CD14-positive monocyte (primary cell): ENCODE measurements around the gene AGBL5. TPM values are rescaled to one million over a fixed set of nuclear protein-coding genes. Genes with fewer than 3 reads are reported as not detected.

ENCODE experiments used
- DNase-seq, 3 donors: peaks; one replicate each; pipeline ENCODE4 v3.0.0-alpha.2; 2011 to 2022
- H2AFZ ChIP-seq: 2 replicates; pipeline ENCODE4 v1.6.0; 2012; ENCODE audit warnings: mild to moderate bottlenecking, low read depth, low read length, inconsistent platforms; ENCODE audit not compliant: insufficient read depth, poor library complexity, severe bottlenecking
- H3K27ac ChIP-seq, 2 donors: 1 replicate in 1 of 2; 2 replicates in 1 of 2; pipeline ENCODE4 v1.5.1; 2012 to 2013; ENCODE audit warnings: low read length in 2 of 2, control low read depth in 1 of 2, inconsistent platforms in 1 of 2, low read depth in 1 of 2, mild to moderate bottlenecking in 1 of 2
- H3K27me3 ChIP-seq, 2 donors: one replicate each; pipeline versions ENCODE4 v1.6.0 to v1.6.1; 2011 to 2013; ENCODE audit warnings: low read length in 2 of 2; ENCODE audit not compliant: control insufficient read depth in 2 of 2, insufficient read depth in 2 of 2
- H3K36me3 ChIP-seq, 2 donors: replicated peaks in 1 of 2; 1 replicate in 1 of 2; 2 replicates in 1 of 2; pipeline versions ENCODE4 v1.5.1 to v1.6.1; 2012 to 2013; ENCODE audit warnings: low read length in 2 of 2, control low read depth in 1 of 2, inconsistent platforms in 1 of 2, mild to moderate bottlenecking in 1 of 2; ENCODE audit not compliant: insufficient read depth in 2 of 2, control insufficient read depth in 1 of 2
- H3K4me1 ChIP-seq, 2 donors: 1 replicate in 1 of 2; 2 replicates in 1 of 2; pipeline versions ENCODE4 v1.5.1 to v1.6.1; 2012 to 2013; ENCODE audit warnings: low read length in 2 of 2, control low read depth in 1 of 2, inconsistent platforms in 1 of 2, mild to moderate bottlenecking in 1 of 2, moderate library complexity in 1 of 2; ENCODE audit not compliant: insufficient read depth in 2 of 2, control insufficient read depth in 1 of 2
- H3K4me2 ChIP-seq: replicated peaks from 2 replicates; pipeline ENCODE3; 2012; ENCODE audit warnings: low read length, moderate library complexity, mild to moderate bottlenecking; ENCODE audit not compliant: poor library complexity, severe bottlenecking; ENCODE audit errors: extremely low read depth
- H3K4me3 ChIP-seq, 3 experiments: fragments of 200-600 bp in 1 of 3; sonication (generic) in 1 of 3; replicated peaks in 1 of 3; 1 replicate in 2 of 3; 2 replicates in 1 of 3; pipeline ENCODE4 v1.5.1; 2011 to 2013; ENCODE audit warnings: low read length in 3 of 3, mild to moderate bottlenecking in 3 of 3, control low read depth in 2 of 3, low read depth in 2 of 3, inconsistent platforms in 1 of 3, moderate library complexity in 1 of 3
- H3K79me2 ChIP-seq: 2 replicates; pipeline ENCODE4 v1.6.0; 2012; ENCODE audit warnings: mild to moderate bottlenecking, control low read depth, inconsistent platforms, low read length, moderate library complexity; ENCODE audit not compliant: insufficient read depth
- H3K9ac ChIP-seq: 2 replicates; pipeline ENCODE4 v1.6.0; 2017; ENCODE audit warnings: low read length, mild to moderate bottlenecking; ENCODE audit not compliant: insufficient read depth, poor library complexity, severe bottlenecking
- H3K9me3 ChIP-seq, 2 donors: replicated peaks in 1 of 2; 1 replicate in 1 of 2; 2 replicates in 1 of 2; pipeline versions ENCODE4 v1.5.1 to v1.6.1; 2012 to 2013; ENCODE audit warnings: low read length in 2 of 2, control low read depth in 1 of 2; ENCODE audit not compliant: control insufficient read depth in 1 of 2, insufficient read depth in 1 of 2
- H4K20me1 ChIP-seq: 2 replicates; pipeline ENCODE4 v1.6.0; 2012; ENCODE audit warnings: mild to moderate bottlenecking, low read length, control low read depth, moderate library complexity; ENCODE audit not compliant: insufficient read depth
- H3K27ac Mint-ChIP-seq, 7 donors: one replicate each; pipeline ENCODE4 v1.8.0; 2020; ENCODE audit warnings: mild to moderate bottlenecking in 7 of 7, mixed read lengths in 7 of 7, moderate library complexity in 6 of 7, inconsistent platforms in 2 of 7
- H3K27me3 Mint-ChIP-seq, 3 donors: one replicate each; pipeline ENCODE4 v1.8.0; 2021 to 2022; ENCODE audit warnings: low read depth in 3 of 3, mild to moderate bottlenecking in 3 of 3, mixed read lengths in 3 of 3, moderate library complexity in 3 of 3, inconsistent platforms in 1 of 3
- H3K36me3 Mint-ChIP-seq, 2 donors: one replicate each; pipeline ENCODE4 v1.8.0; 2020; ENCODE audit warnings: mixed read lengths in 2 of 2, inconsistent platforms in 1 of 2, mild to moderate bottlenecking in 1 of 2
- H3K4me1 Mint-ChIP-seq: one replicate; pipeline ENCODE4 v1.8.0; 2020; ENCODE audit warnings: mild to moderate bottlenecking, mixed read lengths
- H3K4me3 Mint-ChIP-seq, 2 donors: one replicate each; pipeline ENCODE4 v1.8.0; 2020; ENCODE audit warnings: mild to moderate bottlenecking in 2 of 2, mixed read lengths in 2 of 2, moderate library complexity in 1 of 2
- H3K9me3 Mint-ChIP-seq, 7 donors: one replicate each; pipeline ENCODE4 v1.8.0; 2020 to 2022; ENCODE audit warnings: mixed read lengths in 7 of 7, mild to moderate bottlenecking in 6 of 7, moderate library complexity in 6 of 7, inconsistent platforms in 2 of 7
- CTCF ChIP-seq: fragments of 200-600 bp; IDR thresholded peaks from one replicate; pipeline ENCODE4 v1.8.0; 2022; ENCODE audit warnings: antibody characterized with exemption, mild to moderate bottlenecking
- WGBS: methylation state at CpG from one replicate; pipeline ENCODE4 v1.1.5; 2013; ENCODE audit warnings: missing lambda C conversion rate; ENCODE audit not compliant: insufficient coverage; 5-methylcytosine and 5-hydroxymethylcytosine counted together
- intact Hi-C, 2 donors: fragments of 100-400 bp; cut with micrococcal nuclease; formaldehyde crosslinking; loops; one replicate each; pipeline versions ENCODE4 v1.15.0 to v1.15.1; 2023
- polyA plus RNA-seq, 3 donors: library from polyadenylated mRNA; depleted of rRNA in 1 of 3; unstranded in 2 of 3; stranded (reverse) in 1 of 3; fragments of 300-500 nt in 2 of 3; fragments of >200 nt in 1 of 3; fragmentation: Illumina TruSeq in 2 of 3; gene quantifications; 1 replicate in 2 of 3; 2 replicates in 1 of 3; pipeline ENCODE4 v1.2.3, GENCODE V29; 2012 to 2021

Gene AGBL5
- polyA plus RNA-seq, 3 donors = 4.4 to 4.8 (median 4.6) TPM

- Histone ChIP-seq H3K79me2 (no peaks in the 10 kb centered on the region), H2AFZ (no peak overlapping the region), H3K4me2 (no peak overlapping the region), H4K20me1 (no peaks in the 10 kb centered on the region), H3K9me3 (no peaks in the 10 kb centered on the region), H3K9ac (no peak overlapping the region), H3K4me3 (no peak overlapping the region), H3K27ac (no peak overlapping the region), H3K4me1 (no peaks in the 10 kb centered on the region), H3K27me3 (no peaks in the 10 kb centered on the region), H3K36me3 (peaks cover 6 to 53% of the 10 kb centered on the region in 2 donors)
- TF ChIP-seq CTCF = no peak
- Mint-ChIP-seq H3K4me1 (no peaks in the 10 kb centered on the region), H3K27me3 (peaks cover 0 to 5% (median 2%) of the 10 kb centered on the region in 3 donors), H3K36me3 (peaks cover 28 to 45% of the 10 kb centered on the region in 2 donors), H3K4me3 (no peak overlapping the region), H3K9me3 (peaks cover 0 to 2% (median 0%) of the 10 kb centered on the region in 7 donors), H3K27ac (no peak overlapping the region)
- 97% methylated on average over 4 of the region's 7 CpGs for WGBS
- intact Hi-C loops = no loop called here
- no peak for DNase-seq
Measured at GRCh38 chr2:27023740-27024139, 27.7 kb upstream of the AGBL5 start.

- no peak overlapping the region for H2AFZ ChIP-seq
- H4K20me1 ChIP-seq = no peaks in the 10 kb centered on the region
- no peaks in the 10 kb centered on the region for H3K4me1 Mint-ChIP-seq
- H3K27me3 ChIP-seq = no peaks in the 10 kb centered on the region
- H3K27me3 Mint-ChIP-seq = peaks cover 0 to 5% (median 2%) of the 10 kb centered on the region in 3 donors
- H3K9ac ChIP-seq = no peak overlapping the region
- no peaks in the 10 kb centered on the region for H3K79me2 ChIP-seq
- 93% methylated on average over 18 of the region's 18 CpGs for WGBS
- H3K36me3 ChIP-seq = peaks cover 6 to 53% of the 10 kb centered on the region in 2 donors
- H3K4me1 ChIP-seq = no peaks in the 10 kb centered on the region
- peaks cover 0 to 2% (median 0%) of the 10 kb centered on the region in 7 donors for H3K9me3 Mint-ChIP-seq
- no peak overlapping the region for H3K27ac ChIP-seq
- no peak overlapping the region for H3K4me3 ChIP-seq
- no peak for TF ChIP-seq CTCF
- H3K9me3 ChIP-seq = no peaks in the 10 kb centered on the region
- no peak for DNase-seq
- H3K4me3 Mint-ChIP-seq = no peak overlapping the region
- H3K27ac Mint-ChIP-seq = no peak overlapping the region
- H3K36me3 Mint-ChIP-seq = peaks cover 29 to 48% of the 10 kb centered on the region in 2 donors
- H3K4me2 ChIP-seq = no peak overlapping the region
- intact Hi-C loops = no loop called here
Measured at GRCh38 chr2:27024188-27024587, 27.3 kb upstream of the AGBL5 start.
